ENCODE data around the gene CTNNBIP1. TPM values are rescaled to one million over a fixed set of nuclear protein-coding genes. Genes with fewer than 3 reads are reported as not detected.
"Not testable (repeated sequence)": the region's sequence is repeated elsewhere in the genome, so short reads cannot be mapped to it uniquely, and the experiment has no call there.

CTNNBIP1 gene
- total RNA-seq, 2 experiments from 2014 or later = 15.8 to 17.0 TPM

- H3K4me3 Mint-ChIP-seq = no peak overlapping the region
- H3K27me3 Mint-ChIP-seq = no peaks in the 10 kb centered on the region
- peaks cover 31% of the 10 kb centered on the region for H3K4me1 Mint-ChIP-seq
- DNase-seq (no peak), ATAC-seq (ENCODE audit: low read depth) (peak; percentile 18)
- no peaks in the 10 kb centered on the region for H3K9me3 Mint-ChIP-seq
- peaks cover 3% of the 10 kb centered on the region for H3K36me3 Mint-ChIP-seq
- POLR2A ChIA-PET = no interaction called here
- peak overlapping the region; percentile 34 for H3K27ac Mint-ChIP-seq
These were observed 102.5 kb downstream of the CTNNBIP1 start for GRCh38 chr1:9807541-9807940.

GRCh38 chr1:9805972-9806371 lies 104.1 kb downstream of the CTNNBIP1 start:
- H3K4me3 Mint-ChIP-seq; DNase-seq; H3K27me3 Mint-ChIP-seq; POLR2A ChIA-PET; H3K36me3 Mint-ChIP-seq; H3K9me3 Mint-ChIP-seq; H3K27ac Mint-ChIP-seq; ATAC-seq (ENCODE audit: low read depth): not testable (repeated sequence)
- H3K4me1 Mint-ChIP-seq = peaks cover 41% of the 10 kb centered on the region

- ATAC-seq (ENCODE audit: low read depth) = no peak
- peaks cover 41% of the 10 kb centered on the region for H3K4me1 Mint-ChIP-seq
- no peak overlapping the region for H3K4me3 Mint-ChIP-seq
- H3K9me3 Mint-ChIP-seq = peaks cover 1% of the 10 kb centered on the region
- DNase-seq = no peak
- no peak overlapping the region for H3K27ac Mint-ChIP-seq
- H3K27me3 Mint-ChIP-seq = no peaks in the 10 kb centered on the region
- POLR2A ChIA-PET = interaction anchor here (1.2 kb wide), 1 partner anchor 20 kb away, joined by 3 read pairs; no protein-coding TSS in a partner anchor
- H3K36me3 Mint-ChIP-seq = peaks cover 8% of the 10 kb centered on the region
These were observed 105.0 kb downstream of the CTNNBIP1 start for GRCh38 chr1:9805006-9805508.

DNA sequence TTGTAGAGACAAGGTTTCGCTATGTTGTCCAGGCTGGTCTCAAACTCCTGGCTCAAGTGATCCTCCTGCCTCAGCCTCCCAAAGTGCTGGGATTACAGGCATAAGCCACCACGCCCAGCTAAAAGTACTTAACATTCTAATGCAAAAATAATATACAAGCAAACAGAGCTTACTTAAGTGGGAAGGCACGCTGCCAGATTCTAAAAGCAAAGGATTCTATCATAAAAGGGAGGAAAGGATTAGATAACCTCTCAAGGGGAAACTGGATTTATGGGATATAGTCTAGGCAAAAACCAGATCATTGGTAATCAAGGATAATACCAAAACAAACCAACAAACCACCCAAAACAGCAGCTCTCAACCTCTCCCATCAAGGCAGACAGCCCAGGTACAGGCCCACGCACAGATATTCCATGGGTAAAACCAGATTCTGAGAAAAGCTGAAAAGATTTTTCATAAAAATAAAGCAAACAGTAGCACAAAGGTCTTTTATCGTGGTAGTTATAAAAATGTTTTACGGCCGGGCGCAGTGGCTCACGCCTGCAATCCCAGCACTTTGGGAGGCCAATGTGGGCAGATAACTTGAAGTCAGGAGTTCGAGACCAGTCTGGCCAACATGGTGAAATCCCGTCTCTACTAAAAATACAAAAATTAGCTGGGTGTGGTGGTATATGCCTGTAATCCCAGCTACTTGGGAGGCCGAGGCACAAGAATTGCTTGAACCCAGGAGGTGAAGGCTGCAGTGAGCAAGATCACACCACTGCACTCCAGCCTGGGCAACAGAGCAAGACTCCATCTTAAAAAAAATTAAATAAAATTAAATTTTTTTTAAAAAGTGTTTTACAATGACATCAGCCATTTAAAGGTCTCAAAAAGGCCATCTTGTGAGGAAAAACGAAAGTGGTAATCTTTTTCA lies 106.8 kb downstream of the CTNNBIP1 start:
- POLR2A ChIA-PET; DNase-seq; H3K4me3 Mint-ChIP-seq; H3K9me3 Mint-ChIP-seq; H3K27ac Mint-ChIP-seq; H3K27me3 Mint-ChIP-seq; ATAC-seq (ENCODE audit: low read depth): not testable (repeated sequence)
- H3K36me3 Mint-ChIP-seq = peaks cover 12% of the 10 kb centered on the region
- peaks cover 42% of the 10 kb centered on the region for H3K4me1 Mint-ChIP-seq

GRCh38 chr1:9801909-9802308 lies 108.2 kb downstream of the CTNNBIP1 start:
- peak overlapping the region; percentile 11 for H3K27ac Mint-ChIP-seq
- H3K4me3 Mint-ChIP-seq = no peak overlapping the region
- H3K36me3 Mint-ChIP-seq = peaks cover 17% of the 10 kb centered on the region
- ATAC-seq (ENCODE audit: low read depth) = no peak
- POLR2A ChIA-PET = no interaction called here
- no peak for DNase-seq
- peaks cover 1% of the 10 kb centered on the region for H3K9me3 Mint-ChIP-seq
- no peaks in the 10 kb centered on the region for H3K27me3 Mint-ChIP-seq
- H3K4me1 Mint-ChIP-seq = peaks cover 45% of the 10 kb centered on the region

Other genes starting within 250 kb of the CTNNBIP1 start
- 100 to 1,000 TPM; 104 to 106 TPM for gene CLSTN1, start 86.3 kb downstream of the CTNNBIP1 start, total RNA-seq
- 10 to 100 TPM; 27.7 to 28.6 TPM for gene LZIC, start 33.1 kb upstream of the CTNNBIP1 start, total RNA-seq
- gene NMNAT1, start 33.2 kb upstream of the CTNNBIP1 start, total RNA-seq = 1 to 10 TPM; 6.5 to 8.5 TPM
- gene RBP7, start 87.0 kb upstream of the CTNNBIP1 start, total RNA-seq = under 1 TPM in 1 of 2 experiments, not detected in 1; 0.53 TPM
- 10 to 100 TPM; 31.6 to 33.4 TPM for gene UBE4B, start 122.7 kb upstream of the CTNNBIP1 start, total RNA-seq

All from activated naive CD8-positive, alpha-beta T cell treated with anti-CD3 and anti-CD28 coated beads, Interleukin-2, amount 10 ng/mL, durations not matched to agents 7 days and 5 days (primary cell).